ENCODE results near the gene PPP6R2. TPM values are rescaled to one million over a fixed set of nuclear protein-coding genes. Genes with fewer than 3 reads are reported as not detected.
A peak's percentile ranks its signal among the peaks of the same experiment; 100 is the strongest.

PPP6R2 gene
- total and polyA plus RNA-seq, 2 of the 4 experiments (the other 2 are of a cell fraction): 49.2 to 51.6 TPM

- Histone ChIP-seq H3K27me3 (ENCODE audit: control insufficient read depth, insufficient read depth, low read length) (no peaks in the 10 kb centered on the region; the same call in 1 of the 2 replicates), H3K27ac (ENCODE audit: insufficient read depth, low read length) (no peak within 1 kb of the TSS), H3K4ac (ENCODE audit: low read depth, low read length) (no peak within 1 kb of the TSS), H2BK20ac (ENCODE audit: low read depth, low read length) (no peak within 1 kb of the TSS), H3K79me1 (ENCODE audit: low read depth in 1 of 2, low read length in 2 of 2) (peaks cover 0 to 3% of the 10 kb centered on the region in 2 experiments; a peak in 1 of 4 replicates), H3K4me2 (ENCODE audit: low read depth, low read length) (no peak within 1 kb of the TSS), H2BK15ac (ENCODE audit: low read depth, low read length) (no peak within 1 kb of the TSS), H3K36me3 (ENCODE audit: control insufficient read depth, insufficient read depth, low read length) (peaks cover 4% of the 10 kb centered on the region; the same call in 1 of the 2 replicates), H3K4me1 (ENCODE audit: control insufficient read depth, insufficient read depth, low read length) (no peaks in the 10 kb centered on the region), H3K9me3 (ENCODE audit: control insufficient read depth, insufficient read depth, low read length) (no peaks in the 10 kb centered on the region), H2AK9ac (replicated peaks; ENCODE audit: low read depth, low read length, poor library complexity) (no peak within 1 kb of the TSS), H4K8ac (ENCODE audit: low read depth in 2 of 2, low read length in 2 of 2) (no peak within 1 kb of the TSS), H4K20me1 (ENCODE audit: insufficient read depth, low read length) (no peaks in the 10 kb centered on the region; the same call in 1 of the 2 replicates), H3K4me3 (ENCODE audit: insufficient read depth, low read depth, low read length) (no peak within 1 kb of the TSS), H4K91ac (ENCODE audit: insufficient read depth, low read depth, low read length) (no peak within 1 kb of the TSS), H3K9me1 (ENCODE audit: insufficient read depth, low read length) (no peaks in the 10 kb centered on the region), H4K5ac (ENCODE audit: low read depth, low read length) (no peak within 1 kb of the TSS), H3K18ac (ENCODE audit: low read depth, low read length) (no peak within 1 kb of the TSS), H2BK120ac (ENCODE audit: low read depth, low read length) (no peak within 1 kb of the TSS), H3K56ac (ENCODE audit: extremely low read depth, insufficient read depth, low read length) (no peak within 1 kb of the TSS), H2AFZ (replicated peaks; ENCODE audit: low read length, poor library complexity) (peak within 1 kb of the TSS; percentile 4), H3K23ac (ENCODE audit: low read depth, low read length) (no peak within 1 kb of the TSS), H2AK5ac (ENCODE audit: low read depth, low read length) (no peak within 1 kb of the TSS), H2BK5ac (ENCODE audit: low read depth, low read length, poor library complexity, severe bottlenecking) (no peak within 1 kb of the TSS), H3K14ac (replicated peaks; ENCODE audit: low read depth, low read length) (no peak within 1 kb of the TSS), H3K9ac (ENCODE audit: low read depth, low read length) (no peak within 1 kb of the TSS)
- BruUV-seq (replicated peaks): no TSS peak
- DNase-seq: no peak
- dilution Hi-C loops (cut with HindIII; ENCODE audit: low sequenced_read_pairs, unreplicated experiment): no loop called here
- POLR2A ChIA-PET (ENCODE audit: unreplicated experiment): no interaction called here
- peak; percentile 21; the same call in 1 of the 2 replicates for ATAC-seq (ENCODE audit: low read depth)
- in situ Hi-C loops (cut with MboI; ENCODE audit: low sequenced_read_pairs): no loop called here
- CTCF ChIA-PET: no interaction called here
- no peak for TF ChIP-seq RFX5 (IDR thresholded peaks at IDR 0.05; ENCODE audit: low read depth, low read length)
- no peak for TF ChIP-seq USF2 (IDR thresholded peaks at IDR 0.05; ENCODE audit: low read depth, low read length)
- TF ChIP-seq CHD1 (IDR thresholded peaks at IDR 0.05; ENCODE audit: low read depth, low read length): no peak
- TF ChIP-seq POLR2A (IDR thresholded peaks at IDR 0.05; ENCODE audit: low read depth, low read length): no peak
- no peak for TF ChIP-seq NFE2L2 (IDR thresholded peaks at IDR 0.05; ENCODE audit: low read depth, low read length)
- TF ChIP-seq BHLHE40 (IDR thresholded peaks at IDR 0.05; ENCODE audit: low read depth, low read length): no peak
- TF ChIP-seq SMC3 (IDR thresholded peaks at IDR 0.05; ENCODE audit: low read depth, low read length): no peak
- TF ChIP-seq CEBPB (IDR thresholded peaks at IDR 0.05; ENCODE audit: low read depth, low read length): no peak
- no peak for TF ChIP-seq MXI1 (IDR thresholded peaks at IDR 0.05; ENCODE audit: borderline replicate concordance, low read depth, low read length)
- TF ChIP-seq FOS (IDR thresholded peaks at IDR 0.05; ENCODE audit: low read depth, low read length): no peak
- TF ChIP-seq MAFK (IDR thresholded peaks at IDR 0.05; ENCODE audit: low read depth, low read length): no peak
- TF ChIP-seq RCOR1 (IDR thresholded peaks at IDR 0.05; ENCODE audit: insufficient replicate concordance, low read length): no peak
- no peak for TF ChIP-seq ELK1 (IDR thresholded peaks at IDR 0.05; ENCODE audit: borderline replicate concordance, low read depth, low read length)
- no peak for TF ChIP-seq CTCF (conservative IDR thresholded peaks at IDR 0.05; ENCODE audit: low read depth, low read length)
- TF ChIP-seq RAD21 (IDR thresholded peaks at IDR 0.05; ENCODE audit: low read length): no peak
- TF ChIP-seq MAZ (IDR thresholded peaks at IDR 0.05; ENCODE audit: borderline replicate concordance, low read depth, low read length): no peak
- 83% methylated on average over 6 of the region's 23 CpGs; no CpG with 5 or more reads in 1 of the 2 experiments for WGBS, 2 experiments (ENCODE audit: extremely low coverage in 2 of 2, insufficient read length in 1 of 2)
- intact Hi-C loops (cut with micrococcal nuclease): no loop called here
These were observed 143.6 kb downstream of the PPP6R2 start, which contains the start of gene MIOX for GRCh38 chr22:50486561-50487289. MIOX (plus strand) TSS chr22:50486859; CDS start chr22:50486898, 39 bp downstream.
